Omental fat pad (tissue), 4 donors: Measurements from ENCODE around the gene DAO. TPM values are rescaled to one million over a fixed set of nuclear protein-coding genes. Genes with fewer than 3 reads are reported as not detected.
A peak's percentile ranks its signal among the peaks of the same experiment; 100 is the strongest.

Source experiments
- ATAC-seq: fragments of 150-250 bp; one replicate; pipeline ENCODE4 v1.9.1; 2016; ENCODE audit warnings: mild to moderate bottlenecking, moderate library complexity; ENCODE audit not compliant: low FRiP score
- DNase-seq: peaks from one replicate; pipeline ENCODE4 v3.0.0-alpha.2; 2019; ENCODE audit warnings: low spot score
- CTCF ChIP-seq, 3 donors: fragments of 450-650 bp; IDR thresholded peaks; one replicate each; pipeline ENCODE4 v1.5.1; 2016 to 2017; ENCODE audit warnings: antibody characterized with exemption in 3 of 3, mild to moderate bottlenecking in 3 of 3, moderate library complexity in 2 of 3
- total RNA-seq, 4 donors: library from RNA; depleted of rRNA; stranded (reverse); fragments of >200 nt; gene quantifications; one replicate each; pipeline ENCODE4 v1.1.0, GENCODE V29; 2016

DAO gene
- total RNA-seq, 4 donors from 2014 or later, result not detected

DNA sequence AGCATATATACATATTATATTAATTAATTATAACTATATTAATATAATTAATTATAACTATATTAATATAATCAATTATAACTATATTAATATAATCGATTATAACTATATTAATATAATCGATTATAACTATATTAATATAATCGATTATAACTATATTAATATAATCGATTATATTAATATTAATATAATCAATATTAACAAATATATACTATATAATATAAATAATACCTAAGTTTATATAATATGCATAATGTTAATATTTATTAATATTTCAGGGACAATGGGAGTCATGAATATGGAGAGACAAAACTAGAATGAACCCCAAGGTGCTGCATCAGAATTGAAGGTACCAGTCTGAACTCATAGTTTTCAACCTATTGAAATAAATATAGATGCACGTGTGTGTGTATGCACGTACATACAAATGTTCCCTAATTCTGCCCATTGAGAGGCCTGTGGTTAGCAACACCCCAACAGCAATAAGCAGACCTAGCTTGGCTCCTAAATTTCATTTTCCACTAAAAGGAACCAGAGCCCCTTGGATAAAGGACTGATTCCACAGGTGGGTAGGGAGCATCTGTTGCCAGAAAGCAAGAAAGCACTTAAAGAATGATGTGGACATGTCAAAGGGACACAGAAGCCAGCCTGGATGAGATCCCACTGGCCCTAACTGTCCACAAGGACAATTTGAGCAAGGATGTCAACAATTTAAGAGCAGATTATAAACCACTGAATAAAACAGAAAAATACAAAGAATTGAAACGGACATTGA lies 43.8 kb upstream of the DAO start:
- ATAC-seq, result no peak
- no peak for DNase-seq
- TF ChIP-seq CTCF (IDR thresholded peaks at IDR 0.05), result no peak

GRCh38 chr12:108837239-108837638 lies 42.7 kb upstream of the DAO start:
- TF ChIP-seq CTCF (IDR thresholded peaks at IDR 0.05), result no peak
- no peak for ATAC-seq
- no peak for DNase-seq

DNA sequence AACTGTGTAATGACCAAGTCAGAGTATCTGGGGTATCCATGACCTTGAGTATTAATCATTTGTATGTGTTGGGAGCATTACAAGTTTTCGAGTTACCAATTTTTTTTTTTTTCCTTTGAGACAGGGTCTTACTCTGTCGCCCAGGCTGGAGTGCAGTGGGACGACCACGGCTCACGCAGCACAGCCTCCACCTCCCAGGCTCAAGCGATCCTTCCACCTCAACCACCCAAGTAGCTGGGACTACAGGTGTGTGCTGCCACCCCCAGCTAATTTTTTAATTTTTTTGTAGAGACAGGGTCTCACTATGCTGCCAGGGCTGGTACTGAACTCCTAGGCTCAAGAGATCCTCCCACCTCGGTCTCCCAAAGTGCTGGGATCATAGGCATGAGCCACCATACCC lies 42.2 kb upstream of the DAO start:
- TF ChIP-seq CTCF (IDR thresholded peaks at IDR 0.05), result no peak
- ATAC-seq (no peak), DNase-seq (no peak)

GRCh38 chr12:108838194-108839017 lies 41.5 kb upstream of the DAO start:
- no peak for TF ChIP-seq CTCF (IDR thresholded peaks at IDR 0.05)
- ATAC-seq (peak; percentile 86), DNase-seq (no peak)

GRCh38 chr12:108839018-108839889 lies 40.6 kb upstream of the DAO start:
- no peak for TF ChIP-seq CTCF (IDR thresholded peaks at IDR 0.05)
- peak; percentile 19 for ATAC-seq
- DNase-seq, result no peak

- TF ChIP-seq CTCF (IDR thresholded peaks at IDR 0.05), result no peak
- no peak for DNase-seq
- ATAC-seq, result no peak
These were observed 40.0 kb upstream of the DAO start for GRCh38 chr12:108839890-108840230.
